Ectodermal cell (in vitro differentiated cells): Measurements from ENCODE around the gene CD5L. TPM values are rescaled to one million over a fixed set of nuclear protein-coding genes. Genes with fewer than 3 reads are reported as not detected.

ENCODE experiments used
- H3K27ac ChIP-seq: 2 replicates; pipeline ENCODE4 v1.7.0; 2013; ENCODE audit warnings: mild to moderate bottlenecking, low read depth, low read length; ENCODE audit not compliant: insufficient read depth, poor library complexity, severe bottlenecking
- H3K27me3 ChIP-seq: 2 replicates; pipeline ENCODE4 v1.7.0; 2013; ENCODE audit warnings: mild to moderate bottlenecking, low read length; ENCODE audit not compliant: insufficient read depth, control insufficient read depth, poor library complexity, severe bottlenecking
- H3K36me3 ChIP-seq: one replicate; pipeline ENCODE4 v1.7.0; 2013; ENCODE audit warnings: low read length; ENCODE audit not compliant: control insufficient read depth, insufficient read depth
- H3K4me1 ChIP-seq: one replicate; pipeline ENCODE4 v1.7.0; 2013; ENCODE audit warnings: low read length; ENCODE audit not compliant: control insufficient read depth, insufficient read depth
- H3K4me3 ChIP-seq: 2 replicates; pipeline ENCODE4 v1.7.0; 2013; ENCODE audit warnings: low read depth, low read length, control low read depth; ENCODE audit not compliant: insufficient read depth
- H3K9me3 ChIP-seq: 2 replicates; pipeline ENCODE4 v1.7.0; 2013; ENCODE audit warnings: mild to moderate bottlenecking, low read length, moderate library complexity; ENCODE audit not compliant: control insufficient read depth
- WGBS, 2 experiments: methylation state at CpG; one replicate each; pipeline ENCODE4 v1.1.7; 2013; ENCODE audit warnings: missing lambda C conversion rate in 2 of 2; 5-methylcytosine and 5-hydroxymethylcytosine counted together
- polyA plus RNA-seq, 4 experiments: library from polyadenylated mRNA; stranded (reverse); fragments of 50-300 nt; gene quantifications; one replicate each; pipeline ENCODE4 v1.2.3, GENCODE V29; 2013

Gene CD5L
- not detected for polyA plus RNA-seq (2013, experiment 1 of 4)
- polyA plus RNA-seq (2013, experiment 2 of 4) = not detected
- not detected for polyA plus RNA-seq (2013, experiment 3 of 4)
- not detected for polyA plus RNA-seq (2013, experiment 4 of 4)

- Histone ChIP-seq H3K9me3 (no peaks in the 10 kb centered on the region), H3K36me3 (no peaks in the 10 kb centered on the region), H3K27me3 (no peaks in the 10 kb centered on the region), H3K4me1 (no peaks in the 10 kb centered on the region), H3K4me3 (no peak within 1 kb of the TSS), H3K27ac (no peak within 1 kb of the TSS)
- WGBS, 2 experiments = 90% methylated on average over 3 of the region's 3 CpGs
Observed at GRCh38 chr1:157841708-157842107, at the start of gene CD5L. Gene CD5L (minus strand): TSS chr1:157841808. CDS start chr1:157841701, 107 bp downstream.

DNA sequence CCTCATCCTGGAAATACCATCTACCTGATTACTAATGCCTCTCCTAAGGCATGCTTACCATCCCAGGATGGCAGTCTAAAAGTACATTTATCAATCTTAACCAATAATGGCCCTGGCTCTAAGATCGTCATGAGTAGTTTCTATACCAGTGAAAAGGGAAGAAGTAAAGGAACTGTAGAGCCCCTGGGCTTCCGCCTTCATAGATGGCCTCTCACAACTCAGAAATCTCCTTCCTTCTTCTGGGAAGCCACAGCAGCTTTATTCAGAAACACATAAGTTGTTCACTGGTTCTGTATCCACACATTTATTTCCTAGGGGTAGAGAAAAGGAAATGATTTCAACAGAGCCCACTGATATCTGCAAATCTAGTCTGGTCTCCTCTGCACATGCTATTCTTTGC is 41.0 kb upstream of the CD5L start:
- H3K4me1 ChIP-seq = no peaks in the 10 kb centered on the region
- H3K9me3 ChIP-seq = no peaks in the 10 kb centered on the region
- no peaks in the 10 kb centered on the region for H3K27me3 ChIP-seq
- no peaks in the 10 kb centered on the region for H3K36me3 ChIP-seq
- H3K4me3 ChIP-seq = no peak overlapping the region
- H3K27ac ChIP-seq = no peak overlapping the region
- WGBS, 2 experiments = 94 to 100% methylated on average over 2 of the region's 2 CpGs

DNA sequence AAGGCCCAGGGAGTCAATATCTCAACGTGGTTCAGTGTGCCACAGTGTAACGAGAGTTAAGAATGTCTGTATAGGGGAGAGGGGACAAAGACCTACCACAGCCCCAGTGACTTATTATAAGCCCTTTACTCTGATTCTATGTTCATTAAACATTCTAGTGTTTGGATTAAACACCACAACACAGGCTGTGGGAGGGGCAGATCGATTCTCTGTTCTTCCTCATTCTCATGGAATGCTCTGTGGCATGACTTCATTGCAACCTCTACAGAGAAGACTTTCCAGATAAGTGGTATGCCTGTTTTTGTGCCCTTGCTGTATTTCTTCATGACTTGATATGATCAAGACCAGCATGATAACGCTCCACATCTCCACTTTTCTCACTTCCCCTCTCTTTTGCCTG is 39.0 kb upstream of the CD5L start:
- Histone ChIP-seq H3K9me3 (no peaks in the 10 kb centered on the region), H3K4me3 (no peak overlapping the region), H3K27me3 (no peaks in the 10 kb centered on the region), H3K36me3 (no peaks in the 10 kb centered on the region), H3K4me1 (no peaks in the 10 kb centered on the region), H3K27ac (no peak overlapping the region)
- WGBS, 2 experiments = 86 to 88% methylated on average over 3 to 4 of the region's 4 CpGs

GRCh38 chr1:157878059-157878458 is 36.5 kb upstream of the CD5L start:
- H3K27me3 ChIP-seq = no peaks in the 10 kb centered on the region
- no peaks in the 10 kb centered on the region for H3K9me3 ChIP-seq
- no peaks in the 10 kb centered on the region for H3K36me3 ChIP-seq
- H3K4me1 ChIP-seq = no peaks in the 10 kb centered on the region
- H3K4me3 ChIP-seq = no peak overlapping the region
- 65 to 68% methylated on average over 4 of the region's 4 CpGs for WGBS, 2 experiments
- H3K27ac ChIP-seq = no peak overlapping the region

- no peaks in the 10 kb centered on the region for H3K9me3 ChIP-seq
- no peaks in the 10 kb centered on the region for H3K27me3 ChIP-seq
- H3K27ac ChIP-seq = no peak overlapping the region
- no peaks in the 10 kb centered on the region for H3K36me3 ChIP-seq
- no peaks in the 10 kb centered on the region for H3K4me1 ChIP-seq
- H3K4me3 ChIP-seq = no peak overlapping the region
Observed at GRCh38 chr1:157870490-157870889, 28.9 kb upstream of the CD5L start.

DNA sequence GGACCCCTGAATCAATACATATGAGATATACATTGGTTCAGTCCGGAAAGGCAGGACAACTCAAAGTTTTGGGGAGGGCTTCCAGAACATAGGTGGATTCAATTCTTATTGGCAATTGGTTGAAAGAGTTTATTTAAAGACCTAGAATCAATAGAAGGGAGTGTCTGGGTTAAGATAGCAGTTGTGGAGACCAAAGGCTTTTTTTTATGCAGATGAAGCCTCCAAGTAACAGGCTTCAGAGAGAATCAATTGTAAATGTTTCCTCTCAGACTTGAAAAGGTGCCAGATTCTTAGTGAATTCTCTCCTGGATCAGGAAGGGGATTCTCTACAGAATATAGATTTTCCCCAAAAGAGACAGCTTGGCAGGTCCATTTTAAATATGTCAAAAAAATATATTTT is 27.0 kb upstream of the CD5L start:
- Histone ChIP-seq H3K4me1 (no peaks in the 10 kb centered on the region), H3K27me3 (no peaks in the 10 kb centered on the region), H3K36me3 (no peaks in the 10 kb centered on the region), H3K27ac (no peak overlapping the region), H3K4me3 (no peak overlapping the region), H3K9me3 (no peaks in the 10 kb centered on the region)
- WGBS, 2 experiments = 67 to 86% methylated on average over 1 of the region's 1 CpG

- no peak overlapping the region for H3K27ac ChIP-seq
- H3K27me3 ChIP-seq = no peaks in the 10 kb centered on the region
- WGBS, 2 experiments = 93% methylated on average over 6 of the region's 6 CpGs
- H3K9me3 ChIP-seq = no peaks in the 10 kb centered on the region
- no peaks in the 10 kb centered on the region for H3K4me1 ChIP-seq
- no peaks in the 10 kb centered on the region for H3K36me3 ChIP-seq
- H3K4me3 ChIP-seq = no peak overlapping the region
Observed at GRCh38 chr1:157862114-157863070, 20.8 kb upstream of the CD5L start.

DNA sequence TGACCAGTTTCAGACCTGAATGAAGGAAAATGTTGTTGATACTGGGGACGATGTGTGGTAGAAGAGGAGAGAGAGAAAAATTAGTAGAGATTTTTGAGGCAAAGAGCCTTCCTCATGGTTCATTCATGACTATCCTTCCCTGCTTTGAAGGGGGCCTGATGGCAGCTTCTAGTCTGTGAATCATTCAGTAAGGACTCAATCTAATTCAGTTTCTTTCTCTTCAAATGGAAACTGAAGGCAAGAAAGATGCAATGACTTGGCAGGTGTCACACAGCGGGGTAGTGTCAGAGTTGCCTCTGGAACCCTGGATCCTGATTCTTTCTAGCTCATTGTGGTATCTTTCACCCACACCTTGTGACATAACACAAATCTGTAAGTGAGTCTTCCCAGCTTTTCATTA is 14.9 kb upstream of the CD5L start:
- Histone ChIP-seq H3K27ac (no peak overlapping the region), H3K4me1 (no peaks in the 10 kb centered on the region), H3K27me3 (no peaks in the 10 kb centered on the region), H3K4me3 (no peak overlapping the region), H3K36me3 (no peaks in the 10 kb centered on the region), H3K9me3 (no peaks in the 10 kb centered on the region)
- 91 to 92% methylated on average over 2 of the region's 2 CpGs for WGBS, 2 experiments

DNA sequence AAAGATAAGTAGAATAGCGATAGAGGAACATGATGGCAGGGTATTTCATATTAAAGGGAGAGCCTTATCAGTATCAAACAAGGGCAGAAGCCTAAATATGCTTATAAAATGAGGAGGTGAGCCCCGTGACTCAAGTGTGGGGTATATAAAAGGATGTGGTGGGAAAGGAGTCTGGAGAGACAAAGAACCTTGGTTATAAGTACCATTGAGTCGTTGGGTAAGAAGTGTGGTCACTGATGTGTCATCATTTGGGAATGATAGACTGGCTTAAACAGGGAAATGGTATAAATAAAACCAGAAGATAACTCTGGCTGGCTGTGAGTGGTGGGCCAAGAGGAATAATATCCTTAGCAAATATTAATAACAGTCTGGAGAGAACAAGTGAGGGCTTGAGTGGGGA is 10.9 kb upstream of the CD5L start:
- no peaks in the 10 kb centered on the region for H3K9me3 ChIP-seq
- H3K36me3 ChIP-seq = no peaks in the 10 kb centered on the region
- H3K4me1 ChIP-seq = no peaks in the 10 kb centered on the region
- WGBS, 2 experiments = 88 to 89% methylated on average over 3 of the region's 3 CpGs
- H3K27ac ChIP-seq = no peak overlapping the region
- no peak overlapping the region for H3K4me3 ChIP-seq
- no peaks in the 10 kb centered on the region for H3K27me3 ChIP-seq

DNA sequence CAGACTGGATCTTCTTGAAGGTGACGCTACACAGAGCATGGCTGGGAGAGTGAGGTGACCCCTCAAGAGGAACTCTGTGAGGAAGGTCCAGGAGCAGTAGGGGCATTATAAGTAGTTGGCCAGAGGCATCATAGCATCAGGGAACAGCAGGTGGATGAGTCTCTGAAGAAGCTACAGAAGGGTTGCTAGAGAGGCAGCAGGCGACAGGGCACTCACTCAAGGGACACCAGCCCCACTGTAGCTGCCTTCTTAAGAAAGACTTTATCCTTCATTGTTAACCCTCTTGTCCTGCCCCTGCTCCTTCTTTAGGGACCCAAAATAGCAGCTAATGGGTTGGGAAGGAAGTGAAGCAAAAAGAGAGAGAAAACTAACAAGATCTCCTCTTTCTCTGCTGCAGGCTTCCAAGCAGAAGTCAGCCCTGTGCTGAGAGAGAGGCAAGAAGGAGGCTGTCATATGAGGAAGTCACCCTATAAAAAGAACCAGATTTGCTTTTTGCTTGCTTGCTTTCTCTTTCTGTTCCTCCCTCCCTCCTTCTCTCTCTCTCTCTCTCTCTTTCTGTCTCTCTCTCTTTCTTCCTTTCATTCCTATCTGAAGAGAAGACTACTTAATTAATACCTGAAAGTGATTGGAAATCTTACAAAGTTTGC is 7.7 kb upstream of the CD5L start:
- no peaks in the 10 kb centered on the region for H3K9me3 ChIP-seq
- 87 to 97% methylated on average over 2 of the region's 2 CpGs for WGBS, 2 experiments
- H3K4me3 ChIP-seq = no peak overlapping the region
- H3K27ac ChIP-seq = no peak overlapping the region
- H3K36me3 ChIP-seq = no peaks in the 10 kb centered on the region
- H3K4me1 ChIP-seq = no peaks in the 10 kb centered on the region
- H3K27me3 ChIP-seq = no peaks in the 10 kb centered on the region
